ENCODE measurements around the gene MAP1A. TPM values are rescaled to one million over a fixed set of nuclear protein-coding genes. Genes with fewer than 3 reads are reported as not detected.

The MAP1A gene
- total RNA-seq, 1 experiment from 2014 or later, result 1.9 TPM

DNA sequence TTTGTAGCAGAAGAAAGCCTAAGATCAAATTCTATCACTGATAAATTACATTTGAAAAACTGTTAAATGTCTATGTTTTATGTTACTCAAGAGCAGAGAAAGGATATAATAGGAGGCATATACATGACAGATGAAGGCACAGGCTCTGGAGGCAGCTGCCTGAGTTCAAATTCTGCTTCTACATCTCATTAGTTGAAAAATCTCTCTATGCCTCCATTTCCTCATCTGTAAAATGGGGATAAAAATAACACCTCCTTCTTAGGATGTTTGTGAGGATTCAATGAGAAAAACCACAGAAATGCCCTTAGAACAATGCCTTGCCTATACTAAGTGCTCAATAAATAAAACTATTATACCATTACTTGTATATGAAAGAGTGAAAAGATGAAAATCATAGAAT lies 45.4 kb upstream of the MAP1A start:
- ChIA-PET RAD21 (ENCODE audit: low non-redundant PET in 1 of 2, low total read pairs in 2 of 2, uncharacterized antibody in 2 of 2, unreplicated experiment in 2 of 2) (no interaction called here), POLR2A (no interaction called here), CTCF (no interaction called here)
- no TSS peak for BruUV-seq (replicated peaks)
- H3K27ac ChIP-seq (ENCODE audit: low read depth, low read length), result no peak overlapping the region
- no peak overlapping the region for H3K4me3 ChIP-seq (replicated peaks in 1 of 2; ENCODE audit: low read depth in 1 of 2, low read length in 2 of 2)
- H3K4me2 ChIP-seq (ENCODE audit: low read length), result no peak overlapping the region
- H3K36me3 ChIP-seq (ENCODE audit: control insufficient read depth in 1 of 2, insufficient read depth in 2 of 2, low read length in 2 of 2), result peaks cover 38% of the 10 kb centered on the region in 2 experiments
- no peak overlapping the region for H3K9ac ChIP-seq (ENCODE audit: low read length)
- no peaks in the 10 kb centered on the region for H3K9me2 ChIP-seq (ENCODE audit: insufficient read depth)
- H3K27me3 ChIP-seq (ENCODE audit: insufficient read depth, low read length), result no peaks in the 10 kb centered on the region
- no peak overlapping the region for H2AFZ ChIP-seq (ENCODE audit: low read depth, low read length, poor library complexity, severe bottlenecking)
- no peaks in the 10 kb centered on the region for H3K4me1 ChIP-seq (ENCODE audit: control insufficient read depth in 1 of 2, insufficient read depth in 2 of 2, low read length in 2 of 2)
- TF ChIP-seq CEBPB (IDR thresholded peaks at IDR 0.05; ENCODE audit: low read depth), result no peak
- no peak for TF ChIP-seq CBX3 (IDR thresholded peaks at IDR 0.05; ENCODE audit: low read depth)
- TF ChIP-seq, protein P1, sequence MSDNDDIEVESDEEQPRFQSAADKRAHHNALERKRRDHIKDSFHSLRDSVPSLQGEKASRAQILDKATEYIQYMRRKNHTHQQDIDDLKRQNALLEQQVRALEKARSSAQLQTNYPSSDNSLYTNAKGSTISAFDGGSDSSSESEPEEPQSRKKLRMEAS (IDR thresholded peaks at IDR 0.05), result no peak
- no peak for TF ChIP-seq POLR2AphosphoS5 (IDR thresholded peaks at IDR 0.05; ENCODE audit: low read depth, low read length)
- TF ChIP-seq, protein P2, sequence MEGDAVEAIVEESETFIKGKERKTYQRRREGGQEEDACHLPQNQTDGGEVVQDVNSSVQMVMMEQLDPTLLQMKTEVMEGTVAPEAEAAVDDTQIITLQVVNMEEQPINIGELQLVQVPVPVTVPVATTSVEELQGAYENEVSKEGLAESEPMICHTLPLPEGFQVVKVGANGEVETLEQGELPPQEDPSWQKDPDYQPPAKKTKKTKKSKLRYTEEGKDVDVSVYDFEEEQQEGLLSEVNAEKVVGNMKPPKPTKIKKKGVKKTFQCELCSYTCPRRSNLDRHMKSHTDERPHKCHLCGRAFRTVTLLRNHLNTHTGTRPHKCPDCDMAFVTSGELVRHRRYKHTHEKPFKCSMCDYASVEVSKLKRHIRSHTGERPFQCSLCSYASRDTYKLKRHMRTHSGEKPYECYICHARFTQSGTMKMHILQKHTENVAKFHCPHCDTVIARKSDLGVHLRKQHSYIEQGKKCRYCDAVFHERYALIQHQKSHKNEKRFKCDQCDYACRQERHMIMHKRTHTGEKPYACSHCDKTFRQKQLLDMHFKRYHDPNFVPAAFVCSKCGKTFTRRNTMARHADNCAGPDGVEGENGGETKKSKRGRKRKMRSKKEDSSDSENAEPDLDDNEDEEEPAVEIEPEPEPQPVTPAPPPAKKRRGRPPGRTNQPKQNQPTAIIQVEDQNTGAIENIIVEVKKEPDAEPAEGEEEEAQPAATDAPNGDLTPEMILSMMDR (IDR thresholded peaks at IDR 0.05 in 2 of 3, conservative IDR thresholded peaks at IDR 0.05 in 1 of 3; ENCODE audit: borderline replicate concordance in 1 of 3, insufficient read depth in 1 of 3, low read depth in 2 of 3, low read length in 2 of 3), result no peak
- no peak for TF ChIP-seq POLR2A (IDR thresholded peaks at IDR 0.05; ENCODE audit: borderline replicate concordance, extremely low read depth, insufficient read depth, insufficient read length)
- TF ChIP-seq SRF (IDR thresholded peaks at IDR 0.05; ENCODE audit: low read depth), result no peak
- no peak for TF ChIP-seq ZNF274 (IDR thresholded peaks at IDR 0.05; ENCODE audit: low read depth, low read length)
- no peak for TF ChIP-seq SIN3A (IDR thresholded peaks at IDR 0.05; ENCODE audit: low read depth)
- no peak for TF ChIP-seq SP1 (IDR thresholded peaks at IDR 0.05; ENCODE audit: low read depth)
- TF ChIP-seq, protein P3, sequence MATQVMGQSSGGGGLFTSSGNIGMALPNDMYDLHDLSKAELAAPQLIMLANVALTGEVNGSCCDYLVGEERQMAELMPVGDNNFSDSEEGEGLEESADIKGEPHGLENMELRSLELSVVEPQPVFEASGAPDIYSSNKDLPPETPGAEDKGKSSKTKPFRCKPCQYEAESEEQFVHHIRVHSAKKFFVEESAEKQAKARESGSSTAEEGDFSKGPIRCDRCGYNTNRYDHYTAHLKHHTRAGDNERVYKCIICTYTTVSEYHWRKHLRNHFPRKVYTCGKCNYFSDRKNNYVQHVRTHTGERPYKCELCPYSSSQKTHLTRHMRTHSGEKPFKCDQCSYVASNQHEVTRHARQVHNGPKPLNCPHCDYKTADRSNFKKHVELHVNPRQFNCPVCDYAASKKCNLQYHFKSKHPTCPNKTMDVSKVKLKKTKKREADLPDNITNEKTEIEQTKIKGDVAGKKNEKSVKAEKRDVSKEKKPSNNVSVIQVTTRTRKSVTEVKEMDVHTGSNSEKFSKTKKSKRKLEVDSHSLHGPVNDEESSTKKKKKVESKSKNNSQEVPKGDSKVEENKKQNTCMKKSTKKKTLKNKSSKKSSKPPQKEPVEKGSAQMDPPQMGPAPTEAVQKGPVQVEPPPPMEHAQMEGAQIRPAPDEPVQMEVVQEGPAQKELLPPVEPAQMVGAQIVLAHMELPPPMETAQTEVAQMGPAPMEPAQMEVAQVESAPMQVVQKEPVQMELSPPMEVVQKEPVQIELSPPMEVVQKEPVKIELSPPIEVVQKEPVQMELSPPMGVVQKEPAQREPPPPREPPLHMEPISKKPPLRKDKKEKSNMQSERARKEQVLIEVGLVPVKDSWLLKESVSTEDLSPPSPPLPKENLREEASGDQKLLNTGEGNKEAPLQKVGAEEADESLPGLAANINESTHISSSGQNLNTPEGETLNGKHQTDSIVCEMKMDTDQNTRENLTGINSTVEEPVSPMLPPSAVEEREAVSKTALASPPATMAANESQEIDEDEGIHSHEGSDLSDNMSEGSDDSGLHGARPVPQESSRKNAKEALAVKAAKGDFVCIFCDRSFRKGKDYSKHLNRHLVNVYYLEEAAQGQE (IDR thresholded peaks at IDR 0.05; ENCODE audit: low read depth), result no peak
- no peak for TF ChIP-seq EGR1 (IDR thresholded peaks at IDR 0.05; ENCODE audit: low read depth)
- TF ChIP-seq FOSL1 (IDR thresholded peaks at IDR 0.05; ENCODE audit: low read depth), result no peak
- TF ChIP-seq TCF7L2 (IDR thresholded peaks at IDR 0.05; ENCODE audit: borderline replicate concordance, extremely low read depth, insufficient read depth, insufficient read length), result no peak
- TF ChIP-seq, protein P4, sequence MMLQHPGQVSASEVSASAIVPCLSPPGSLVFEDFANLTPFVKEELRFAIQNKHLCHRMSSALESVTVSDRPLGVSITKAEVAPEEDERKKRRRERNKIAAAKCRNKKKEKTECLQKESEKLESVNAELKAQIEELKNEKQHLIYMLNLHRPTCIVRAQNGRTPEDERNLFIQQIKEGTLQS (IDR thresholded peaks at IDR 0.05), result no peak
- no peaks in the 10 kb centered on the region for H3K9me3 ChIP-seq (ENCODE audit: control insufficient read depth in 1 of 2, insufficient read depth in 1 of 2, low read depth in 1 of 2, low read length in 2 of 2)
- intact Hi-C loops (cut with micrococcal nuclease), result no loop called here
- no peaks in the 10 kb centered on the region for H4K20me1 ChIP-seq (ENCODE audit: insufficient read depth)
- ATAC-seq (no peak), DNase-seq (ENCODE audit: low read depth, low spot score) (no peak)
- no peaks in the 10 kb centered on the region for H3K79me2 ChIP-seq (ENCODE audit: insufficient read depth, low read length)
